Measurements from ENCODE around the gene CLCN7. TPM values are rescaled to one million over a fixed set of nuclear protein-coding genes. Genes with fewer than 3 reads are reported as not detected.

Gene CLCN7
- total RNA-seq, 4 donors from 2014 or later, result 24.8 to 45.8 (median 38.4) TPM

DNA sequence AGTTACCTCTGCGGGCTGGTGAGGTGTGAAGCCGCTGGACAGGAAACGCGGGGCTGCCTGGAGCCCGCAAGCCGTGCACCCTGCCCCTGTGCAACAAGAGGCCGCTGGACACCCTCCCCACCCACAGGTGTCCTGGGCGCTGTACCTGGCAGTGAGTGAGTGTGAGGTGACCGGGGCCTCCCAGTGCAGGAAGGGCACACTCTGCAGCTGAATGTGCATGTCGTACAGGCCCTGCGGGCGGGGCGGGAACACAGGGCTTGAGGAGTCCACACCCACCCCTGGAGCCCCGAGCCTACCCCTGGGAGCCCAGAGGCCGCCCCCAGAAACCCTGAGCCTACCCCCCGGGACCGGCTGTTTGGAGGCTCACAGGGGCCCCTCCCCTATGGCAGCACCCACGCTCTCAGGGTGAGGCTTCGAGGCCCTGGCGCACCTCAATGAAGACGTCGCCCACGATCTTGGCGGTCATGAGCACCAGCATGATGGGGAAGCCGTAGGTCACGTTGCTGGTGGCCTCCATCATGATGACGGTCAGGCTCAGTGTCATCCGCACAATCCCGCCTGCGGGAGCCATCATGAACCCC lies 26.2 kb downstream of the CLCN7 start:
- Histone ChIP-seq H3K4me3 (no peak overlapping the region), H3K9me3 (no peaks in the 10 kb centered on the region), H3K36me3 (peaks cover 0 to 81% of the 10 kb centered on the region in 2 donors), H3K27ac (no peak overlapping the region), H3K4me1 (no peaks in the 10 kb centered on the region), H3K27me3 (no peaks in the 10 kb centered on the region)
- ATAC-seq, result no peak
- DNase-seq, result no peak
- intact Hi-C loops (cut with DNase I; ENCODE audit: low total_unique reads), result no loop called here
- TF ChIP-seq POLR2A (IDR thresholded peaks at IDR 0.05) (no peak), CTCF (IDR thresholded peaks at IDR 0.05 in 4 of 5, conservative IDR thresholded peaks at IDR 0.05 in 1 of 5) (no peak)
- in situ Hi-C loops (cut with MboI; ENCODE audit: low sequenced_read_pairs in 4 of 4), result no loop called here

GRCh38 chr16:1447965-1448364 lies 26.9 kb downstream of the CLCN7 start:
- intact Hi-C loops (cut with DNase I; ENCODE audit: low total_unique reads) (no loop called here), in situ Hi-C loops (cut with MboI; ENCODE audit: low sequenced_read_pairs in 4 of 4) (no loop called here)
- TF ChIP-seq CTCF (IDR thresholded peaks at IDR 0.05 in 4 of 5, conservative IDR thresholded peaks at IDR 0.05 in 1 of 5) (no peak), POLR2A (IDR thresholded peaks at IDR 0.05) (no peak)
- H3K4me1 ChIP-seq, result no peaks in the 10 kb centered on the region
- ATAC-seq, result no peak
- H3K36me3 ChIP-seq, result peaks cover 0 to 74% of the 10 kb centered on the region in 2 donors
- H3K9me3 ChIP-seq, result no peaks in the 10 kb centered on the region
- H3K4me3 ChIP-seq, result no peak overlapping the region
- no peaks in the 10 kb centered on the region for H3K27me3 ChIP-seq
- H3K27ac ChIP-seq, result no peak overlapping the region
- no peak for DNase-seq

DNA sequence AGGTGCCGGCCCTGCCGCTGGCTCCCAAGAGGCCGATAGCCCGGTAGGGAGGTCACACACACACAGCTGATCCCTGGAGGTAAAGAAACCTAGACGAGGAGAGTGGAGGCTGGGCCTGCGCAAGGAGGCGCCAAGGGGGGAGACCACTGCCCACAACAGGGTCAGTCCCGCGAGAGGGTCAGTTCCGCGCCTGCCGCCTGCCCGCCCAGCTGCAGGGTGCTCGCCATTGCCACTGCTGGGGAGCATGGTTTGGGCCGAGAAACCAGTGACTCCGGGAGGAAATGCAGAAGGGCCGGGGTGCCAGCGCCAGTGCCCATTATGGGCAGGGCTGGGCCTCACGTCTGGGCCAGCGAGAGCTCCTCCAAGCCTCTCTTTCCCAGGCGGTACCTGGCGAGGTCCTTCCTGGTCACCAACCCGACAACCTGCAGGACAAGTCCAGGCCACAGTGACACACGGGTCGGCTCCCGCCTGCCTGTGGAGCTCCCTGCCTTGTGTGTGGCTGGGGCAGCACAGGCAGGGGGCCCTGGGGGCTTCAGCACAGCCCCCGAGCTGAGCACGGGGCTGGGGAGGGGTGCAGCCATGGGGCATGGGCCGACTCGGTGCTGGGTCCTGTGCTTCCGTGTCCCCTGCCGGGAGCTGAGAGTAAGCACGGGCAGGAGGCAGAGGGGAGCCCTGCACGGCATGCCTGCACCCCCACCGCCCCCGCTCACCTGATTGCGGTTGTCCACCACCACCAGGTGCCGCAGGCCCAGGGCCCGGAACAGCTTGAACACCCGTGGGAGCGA lies 28.3 kb downstream of the CLCN7 start:
- DNase-seq, result no peak
- in situ Hi-C loops (cut with MboI; ENCODE audit: low sequenced_read_pairs in 4 of 4), result no loop called here
- no peak overlapping the region for H3K4me3 ChIP-seq
- no peaks in the 10 kb centered on the region for H3K4me1 ChIP-seq
- no peaks in the 10 kb centered on the region for H3K27me3 ChIP-seq
- H3K9me3 ChIP-seq, result no peaks in the 10 kb centered on the region
- TF ChIP-seq POLR2A (IDR thresholded peaks at IDR 0.05) (no peak), CTCF (IDR thresholded peaks at IDR 0.05 in 4 of 5, conservative IDR thresholded peaks at IDR 0.05 in 1 of 5) (no peak)
- no peak for ATAC-seq
- no peak overlapping the region for H3K27ac ChIP-seq
- intact Hi-C loops (cut with DNase I; ENCODE audit: low total_unique reads), result no loop called here
- peaks cover 0 to 59% of the 10 kb centered on the region in 2 donors for H3K36me3 ChIP-seq

DNA sequence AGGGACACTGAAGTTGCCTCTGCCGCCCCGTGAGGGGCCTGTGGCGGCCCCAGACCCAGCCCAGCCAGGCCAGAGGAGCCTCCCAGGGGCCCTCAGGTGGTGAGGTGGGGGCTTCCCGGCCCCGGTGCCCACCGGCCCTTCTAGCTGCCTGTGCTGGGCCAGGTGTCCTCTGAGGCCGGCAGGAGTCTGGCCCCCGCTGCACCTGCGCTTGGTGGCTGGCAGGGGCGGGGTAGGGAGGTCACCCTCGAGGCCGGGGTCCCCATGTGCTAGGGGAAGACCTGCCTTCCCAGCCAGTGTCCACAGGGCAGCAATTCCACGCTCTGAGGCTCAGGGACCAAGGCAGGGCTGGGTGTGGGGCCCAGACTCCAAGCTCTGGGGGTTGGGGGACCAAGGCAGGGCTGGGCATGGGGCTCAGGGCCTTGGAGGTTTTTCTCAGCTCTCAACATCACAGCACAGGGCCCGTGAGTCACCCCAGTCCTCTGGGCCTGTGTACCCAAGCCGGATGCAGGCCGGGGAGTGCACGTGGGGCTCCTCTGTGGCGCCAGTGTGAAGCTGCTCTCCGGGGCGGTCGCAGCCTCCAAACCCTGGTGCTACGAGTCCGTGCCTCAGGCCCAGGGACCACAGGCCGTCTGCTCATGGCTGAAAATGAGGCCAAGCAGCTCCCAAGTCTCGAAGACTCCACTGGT lies 29.2 kb downstream of the CLCN7 start:
- in situ Hi-C loops (cut with MboI; ENCODE audit: low sequenced_read_pairs in 4 of 4), result no loop called here
- Histone ChIP-seq H3K9me3 (no peaks in the 10 kb centered on the region), H3K27ac (no peak overlapping the region), H3K4me3 (no peak overlapping the region), H3K4me1 (no peaks in the 10 kb centered on the region), H3K36me3 (peaks cover 0 to 51% of the 10 kb centered on the region in 2 donors), H3K27me3 (no peaks in the 10 kb centered on the region)
- DNase-seq, result no peak
- ATAC-seq, result no peak
- TF ChIP-seq POLR2A (IDR thresholded peaks at IDR 0.05) (no peak), CTCF (IDR thresholded peaks at IDR 0.05 in 4 of 5, conservative IDR thresholded peaks at IDR 0.05 in 1 of 5) (no peak)
- intact Hi-C loops (cut with DNase I; ENCODE audit: low total_unique reads), result no loop called here
